ENCODE measurements around the gene ARL6IP4. TPM values are rescaled to one million over a fixed set of nuclear protein-coding genes. Genes with fewer than 3 reads are reported as not detected.

The ARL6IP4 gene
- total RNA-seq, 2 experiments from 2014 or later, result 140 to 142 TPM

- Mint-ChIP-seq H3K27me3 (no peaks in the 10 kb centered on the region), H3K4me3 (peak overlapping the region; percentile 94), H3K27ac (peak overlapping the region; percentile 92), H3K4me1 (ENCODE audit: low read depth) (peaks cover 59% of the 10 kb centered on the region), H3K36me3 (ENCODE audit: low read depth) (peaks cover 34% of the 10 kb centered on the region), H3K9me3 (no peaks in the 10 kb centered on the region)
- peaks cover 89% of the 10 kb centered on the region for H3K4me1 ChIP-seq (ENCODE audit: insufficient read depth, low read length)
- DNase-seq (no peak), ATAC-seq (ENCODE audit: poor library complexity) (no peak)
- H3K27me3 ChIP-seq (ENCODE audit: control insufficient read depth in 1 of 2, insufficient read depth in 2 of 2, low read length in 2 of 2), result no peaks in the 10 kb centered on the region
- POLR2A ChIA-PET, result interaction anchor here (0.8 to 2.0 kb wide), 4 partner anchors 13 to 258 kb away, joined by 4 to 9 read pairs (median 5); partner anchors contain the start of genes ABCB9, MPHOSPH9 and MTRFR
- peak overlapping the region; percentile 22 to 68 for H3K27ac ChIP-seq (ENCODE audit: low read depth in 1 of 2, low read length in 2 of 2)
- peaks cover 37% of the 10 kb centered on the region for H3K36me3 ChIP-seq (ENCODE audit: insufficient read depth, low read length)
- TF ChIP-seq, protein P1, sequence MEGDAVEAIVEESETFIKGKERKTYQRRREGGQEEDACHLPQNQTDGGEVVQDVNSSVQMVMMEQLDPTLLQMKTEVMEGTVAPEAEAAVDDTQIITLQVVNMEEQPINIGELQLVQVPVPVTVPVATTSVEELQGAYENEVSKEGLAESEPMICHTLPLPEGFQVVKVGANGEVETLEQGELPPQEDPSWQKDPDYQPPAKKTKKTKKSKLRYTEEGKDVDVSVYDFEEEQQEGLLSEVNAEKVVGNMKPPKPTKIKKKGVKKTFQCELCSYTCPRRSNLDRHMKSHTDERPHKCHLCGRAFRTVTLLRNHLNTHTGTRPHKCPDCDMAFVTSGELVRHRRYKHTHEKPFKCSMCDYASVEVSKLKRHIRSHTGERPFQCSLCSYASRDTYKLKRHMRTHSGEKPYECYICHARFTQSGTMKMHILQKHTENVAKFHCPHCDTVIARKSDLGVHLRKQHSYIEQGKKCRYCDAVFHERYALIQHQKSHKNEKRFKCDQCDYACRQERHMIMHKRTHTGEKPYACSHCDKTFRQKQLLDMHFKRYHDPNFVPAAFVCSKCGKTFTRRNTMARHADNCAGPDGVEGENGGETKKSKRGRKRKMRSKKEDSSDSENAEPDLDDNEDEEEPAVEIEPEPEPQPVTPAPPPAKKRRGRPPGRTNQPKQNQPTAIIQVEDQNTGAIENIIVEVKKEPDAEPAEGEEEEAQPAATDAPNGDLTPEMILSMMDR (IDR thresholded peaks at IDR 0.05), result no peak
- H3K4me3 ChIP-seq (ENCODE audit: low read length), result peak overlapping the region; percentile 82
- intact Hi-C loops (cut with DNase I, micrococcal nuclease), result loop anchor here in 1 of 2 experiments (5.0 to 10.0 kb wide), 4 partner anchors 172 to 622 kb away; partner anchors contain the start of genes DDX55, KNTC1, PITPNM2 and RSRC2
- no peaks in the 10 kb centered on the region for H3K9me3 ChIP-seq (ENCODE audit: control insufficient read depth in 1 of 2, insufficient read depth in 1 of 2, low read length in 2 of 2)
- CTCF ChIA-PET, result interaction anchor here (0.9 kb wide), 1 partner anchor 64 kb away, joined by 3 read pairs; no protein-coding TSS in a partner anchor
Observed at GRCh38 chr12:122979908-122980182, 636 bp upstream of the ARL6IP4 start.

DNA sequence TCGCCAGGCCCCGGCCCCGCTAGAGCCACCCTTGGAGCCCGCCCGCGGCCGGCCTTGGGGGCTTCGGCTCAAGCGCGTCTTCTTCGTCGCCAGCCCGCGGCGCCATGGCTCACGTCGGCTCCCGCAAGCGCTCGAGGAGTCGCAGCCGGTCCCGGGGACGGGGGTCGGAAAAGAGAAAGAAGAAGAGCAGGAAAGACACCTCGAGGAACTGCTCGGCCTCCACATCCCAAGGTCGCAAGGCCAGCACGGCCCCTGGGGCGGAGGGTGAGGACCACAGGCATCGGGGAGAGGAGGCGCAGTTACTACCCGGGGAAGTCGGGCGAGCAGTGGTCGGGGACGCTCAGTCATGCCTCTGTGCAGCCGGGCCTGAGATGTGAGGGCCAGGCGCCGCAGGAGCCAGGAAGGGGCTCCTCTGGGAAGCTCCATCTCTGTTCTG, 573 bp downstream of the ARL6IP4 start:
- Mint-ChIP-seq H3K36me3 (ENCODE audit: low read depth) (peaks cover 31% of the 10 kb centered on the region), H3K27me3 (no peaks in the 10 kb centered on the region), H3K4me1 (ENCODE audit: low read depth) (peaks cover 50% of the 10 kb centered on the region), H3K9me3 (no peaks in the 10 kb centered on the region), H3K27ac (peak overlapping the region; percentile 92), H3K4me3 (peak overlapping the region; percentile 94)
- ChIA-PET CTCF (no interaction called here), POLR2A (interaction anchor here (1.2 to 1.5 kb wide), 2 partner anchors 145 to 252 kb away, joined by 3 to 15 read pairs; partner anchors contain the start of genes MPHOSPH9 and MTRFR)
- no peaks in the 10 kb centered on the region for H3K27me3 ChIP-seq (ENCODE audit: control insufficient read depth in 1 of 2, insufficient read depth in 2 of 2, low read length in 2 of 2)
- peaks cover 84% of the 10 kb centered on the region for H3K4me1 ChIP-seq (ENCODE audit: insufficient read depth, low read length)
- H3K4me3 ChIP-seq (ENCODE audit: low read length), result peak overlapping the region; percentile 82
- peak overlapping the region; percentile 68 for H3K27ac ChIP-seq (ENCODE audit: low read depth in 1 of 2, low read length in 2 of 2)
- intact Hi-C loops (cut with DNase I, micrococcal nuclease), result no loop called here
- H3K36me3 ChIP-seq (ENCODE audit: insufficient read depth, low read length), result peaks cover 38% of the 10 kb centered on the region
- TF ChIP-seq, protein P1 (IDR thresholded peaks at IDR 0.05), result no peak
- ATAC-seq (ENCODE audit: poor library complexity) (peak; percentile 32), DNase-seq (peak in 4 of 14 experiments; percentile 20 to 53 (median 24))
- no peaks in the 10 kb centered on the region for H3K9me3 ChIP-seq (ENCODE audit: control insufficient read depth in 1 of 2, insufficient read depth in 1 of 2, low read length in 2 of 2)

GRCh38 chr12:122981587-122982476, 1.4 kb downstream of the ARL6IP4 start:
- Mint-ChIP-seq H3K27ac (peak overlapping the region; percentile 92), H3K9me3 (no peaks in the 10 kb centered on the region), H3K36me3 (ENCODE audit: low read depth) (peaks cover 32% of the 10 kb centered on the region), H3K4me3 (peak overlapping the region; percentile 94), H3K27me3 (no peaks in the 10 kb centered on the region), H3K4me1 (ENCODE audit: low read depth) (peaks cover 44% of the 10 kb centered on the region)
- DNase-seq (no peak), ATAC-seq (ENCODE audit: poor library complexity) (no peak)
- ChIA-PET CTCF (no interaction called here), POLR2A (interaction anchor here (0.9 to 1.5 kb wide), 5 partner anchors 145 to 756 kb away, joined by 3 to 15 read pairs (median 3); partner anchors contain the start of genes DIABLO, MPHOSPH9 and MTRFR)
- TF ChIP-seq, protein P1 (IDR thresholded peaks at IDR 0.05), result no peak
- Histone ChIP-seq H3K36me3 (ENCODE audit: insufficient read depth, low read length) (peaks cover 37% of the 10 kb centered on the region), H3K27ac (ENCODE audit: low read depth in 1 of 2, low read length in 2 of 2) (peak overlapping the region; percentile 68), H3K9me3 (ENCODE audit: control insufficient read depth in 1 of 2, insufficient read depth in 1 of 2, low read length in 2 of 2) (no peaks in the 10 kb centered on the region), H3K27me3 (ENCODE audit: control insufficient read depth in 1 of 2, insufficient read depth in 2 of 2, low read length in 2 of 2) (no peaks in the 10 kb centered on the region), H3K4me3 (ENCODE audit: low read length) (peak overlapping the region; percentile 82), H3K4me1 (ENCODE audit: insufficient read depth, low read length) (peaks cover 76% of the 10 kb centered on the region)
- intact Hi-C loops (cut with DNase I, micrococcal nuclease), result no loop called here
